Measurements from ENCODE around the gene MAST4. TPM values are rescaled to one million over a fixed set of nuclear protein-coding genes. Genes with fewer than 3 reads are reported as not detected.

Gene MAST4
- polyA plus RNA-seq, 1 donor (not counting 4 experiments of a cell fraction or from before 2014, with no cell fraction given) = 19.8 TPM

DNA sequence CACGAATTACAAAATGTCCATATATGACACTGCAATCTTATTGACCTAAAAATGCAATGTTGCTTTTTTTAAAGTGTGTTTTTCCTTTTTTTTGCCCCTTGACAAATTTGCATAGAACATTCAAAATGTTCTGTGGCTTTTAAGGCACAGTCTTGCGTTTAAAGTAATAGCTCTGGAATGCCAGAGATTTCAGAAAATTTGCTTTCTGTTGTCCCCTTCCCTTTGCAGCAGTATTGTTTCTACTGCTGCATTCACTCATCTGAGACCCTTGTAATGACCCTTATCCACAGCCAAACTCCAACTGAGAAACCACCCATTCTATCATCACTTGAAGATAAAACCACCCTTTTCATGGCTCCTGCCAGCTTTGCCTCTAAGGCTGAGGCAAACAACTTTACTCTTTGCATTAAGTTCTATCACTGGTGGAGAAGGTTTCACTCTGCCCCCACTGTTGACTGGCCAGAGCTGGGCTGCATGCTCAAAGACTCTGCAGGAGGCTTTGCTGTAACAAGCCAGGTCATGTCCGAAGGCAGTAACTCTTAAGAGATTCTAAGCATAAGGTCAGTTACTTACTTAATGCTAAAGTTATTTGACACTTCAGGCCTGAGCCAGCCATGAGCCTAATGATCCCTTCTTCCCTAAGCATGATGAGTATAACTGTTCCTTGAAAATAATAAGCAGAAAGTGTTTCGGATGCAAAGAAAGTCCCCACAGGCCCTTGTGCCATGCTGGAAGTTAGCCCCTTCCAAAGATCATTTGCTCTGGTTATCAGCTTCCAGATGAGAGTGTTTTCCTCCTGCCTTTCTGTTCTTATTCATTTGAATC lies 498.5 kb downstream of the MAST4 start:
- dilution Hi-C loops (cut with MboI; ENCODE audit: extremely low pct_ligation_motif_present, low sequenced_read_pairs) = no loop called here
- Histone ChIP-seq H3K4me2 (ENCODE audit: control insufficient read depth, extremely low read depth, insufficient read depth, low read depth, low read length) (peak overlapping the region; percentile 33), H4K20me1 (ENCODE audit: control insufficient read depth, extremely low read depth, insufficient read depth, low read length) (no peaks in the 10 kb centered on the region), H3K4me3 (ENCODE audit: control insufficient read depth in 2 of 3, extremely low read depth in 1 of 3, insufficient read depth in 2 of 3, low read depth in 1 of 3, low read length in 3 of 3) (no peak overlapping the region), H3K9me1 (ENCODE audit: control insufficient read depth, extremely low read depth, insufficient read depth, low read length) (no peaks in the 10 kb centered on the region), H3K9ac (ENCODE audit: control insufficient read depth, extremely low read depth, insufficient read depth, low read length) (no peak overlapping the region), H3K27ac (ENCODE audit: control insufficient read depth, insufficient read depth, low read length) (peak overlapping the region; percentile 26), H3K9me3 (ENCODE audit: control insufficient read depth, low read depth, low read length) (no peaks in the 10 kb centered on the region), H3K79me2 (ENCODE audit: control insufficient read depth, insufficient read depth, low read length) (peaks cover 10% of the 10 kb centered on the region), H3K36me3 (ENCODE audit: control insufficient read depth in 2 of 2, extremely low read depth in 1 of 2, insufficient read depth in 2 of 2, low read length in 2 of 2) (peaks cover 2 to 13% of the 10 kb centered on the region in 2 experiments), H3K27me3 (ENCODE audit: control insufficient read depth, extremely low read depth, insufficient read depth, low read length) (no peaks in the 10 kb centered on the region), H2AFZ (ENCODE audit: control insufficient read depth, low read length) (no peak overlapping the region), H3K4me1 (ENCODE audit: control insufficient read depth, extremely low read depth, insufficient read depth, low read length) (peaks cover 26% of the 10 kb centered on the region)
- DNase-seq (ENCODE audit: low read depth, low spot score) = no peak
- TF ChIP-seq, protein P1, sequence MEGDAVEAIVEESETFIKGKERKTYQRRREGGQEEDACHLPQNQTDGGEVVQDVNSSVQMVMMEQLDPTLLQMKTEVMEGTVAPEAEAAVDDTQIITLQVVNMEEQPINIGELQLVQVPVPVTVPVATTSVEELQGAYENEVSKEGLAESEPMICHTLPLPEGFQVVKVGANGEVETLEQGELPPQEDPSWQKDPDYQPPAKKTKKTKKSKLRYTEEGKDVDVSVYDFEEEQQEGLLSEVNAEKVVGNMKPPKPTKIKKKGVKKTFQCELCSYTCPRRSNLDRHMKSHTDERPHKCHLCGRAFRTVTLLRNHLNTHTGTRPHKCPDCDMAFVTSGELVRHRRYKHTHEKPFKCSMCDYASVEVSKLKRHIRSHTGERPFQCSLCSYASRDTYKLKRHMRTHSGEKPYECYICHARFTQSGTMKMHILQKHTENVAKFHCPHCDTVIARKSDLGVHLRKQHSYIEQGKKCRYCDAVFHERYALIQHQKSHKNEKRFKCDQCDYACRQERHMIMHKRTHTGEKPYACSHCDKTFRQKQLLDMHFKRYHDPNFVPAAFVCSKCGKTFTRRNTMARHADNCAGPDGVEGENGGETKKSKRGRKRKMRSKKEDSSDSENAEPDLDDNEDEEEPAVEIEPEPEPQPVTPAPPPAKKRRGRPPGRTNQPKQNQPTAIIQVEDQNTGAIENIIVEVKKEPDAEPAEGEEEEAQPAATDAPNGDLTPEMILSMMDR (optimal IDR thresholded peaks at IDR 0.05 in 1 of 3, IDR thresholded peaks at IDR 0.05 in 1 of 3, conservative IDR thresholded peaks at IDR 0.05 in 1 of 3; ENCODE audit: extremely low read depth in 1 of 3, insufficient read depth in 2 of 3, low read length in 3 of 3) = no peak
- no peak for TF ChIP-seq EZH2 (IDR thresholded peaks at IDR 0.05; ENCODE audit: low read length)
- peak; percentile 82 for FAIRE-seq

DNA sequence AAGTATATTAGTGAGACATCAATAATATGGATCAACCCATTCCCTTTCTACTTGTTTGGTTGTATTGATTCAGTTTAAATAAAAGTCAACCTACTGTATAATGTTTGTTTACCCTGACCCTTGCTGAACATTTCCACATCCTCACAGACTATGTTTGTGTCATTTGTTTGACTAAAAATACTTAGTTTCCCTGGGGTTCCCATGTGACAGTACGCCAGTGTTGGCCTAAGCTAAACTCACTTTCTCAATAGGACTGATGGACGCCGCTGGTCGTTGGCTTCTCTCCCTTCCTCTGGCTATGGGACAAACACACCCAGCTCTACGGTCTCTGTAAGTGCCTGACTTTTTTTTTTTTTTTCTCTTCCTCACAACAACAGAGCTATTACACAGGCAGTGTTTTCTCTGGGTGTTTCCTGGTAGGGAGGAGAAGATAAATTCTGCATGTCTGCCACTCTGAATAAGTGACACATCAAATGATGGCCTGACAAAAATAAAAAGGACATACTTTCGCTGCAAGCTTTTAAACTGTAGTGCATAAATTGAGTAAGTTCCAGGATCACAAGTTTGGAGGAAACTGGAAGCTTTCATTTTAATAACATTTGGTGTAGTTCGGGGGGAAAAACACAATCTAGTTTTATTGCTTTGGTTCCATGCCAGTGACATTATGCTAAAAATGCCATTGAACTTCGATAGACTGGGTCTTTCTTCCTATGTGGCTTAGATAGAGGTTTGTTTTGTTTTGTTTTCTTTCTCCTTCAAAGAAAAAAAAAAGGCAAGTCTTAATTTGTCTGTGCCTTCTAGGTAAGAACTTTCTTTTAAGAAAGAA lies 499.4 kb downstream of the MAST4 start:
- Histone ChIP-seq H3K79me2 (ENCODE audit: control insufficient read depth, insufficient read depth, low read length) (peaks cover 8% of the 10 kb centered on the region), H3K36me3 (ENCODE audit: control insufficient read depth in 2 of 2, extremely low read depth in 1 of 2, insufficient read depth in 2 of 2, low read length in 2 of 2) (peaks cover 4 to 14% of the 10 kb centered on the region in 2 experiments)
- dilution Hi-C loops (cut with MboI; ENCODE audit: extremely low pct_ligation_motif_present, low sequenced_read_pairs) = no loop called here

More for the DNA sequence above, 499.4 kb downstream of the MAST4 start:
- Histone ChIP-seq H2AFZ (ENCODE audit: control insufficient read depth, low read length) (no peak overlapping the region), H3K4me2 (ENCODE audit: control insufficient read depth, extremely low read depth, insufficient read depth, low read depth, low read length) (peak overlapping the region; percentile 33), H3K4me1 (ENCODE audit: control insufficient read depth, extremely low read depth, insufficient read depth, low read length) (peaks cover 26% of the 10 kb centered on the region), H4K20me1 (ENCODE audit: control insufficient read depth, extremely low read depth, insufficient read depth, low read length) (no peaks in the 10 kb centered on the region), H3K27ac (ENCODE audit: control insufficient read depth, insufficient read depth, low read length) (peak overlapping the region; percentile 26), H3K9ac (ENCODE audit: control insufficient read depth, extremely low read depth, insufficient read depth, low read length) (no peak overlapping the region), H3K4me3 (ENCODE audit: control insufficient read depth in 2 of 3, extremely low read depth in 1 of 3, insufficient read depth in 2 of 3, low read depth in 1 of 3, low read length in 3 of 3) (no peak overlapping the region), H3K27me3 (ENCODE audit: control insufficient read depth, extremely low read depth, insufficient read depth, low read length) (no peaks in the 10 kb centered on the region), H3K9me3 (ENCODE audit: control insufficient read depth, low read depth, low read length) (no peaks in the 10 kb centered on the region), H3K9me1 (ENCODE audit: control insufficient read depth, extremely low read depth, insufficient read depth, low read length) (no peaks in the 10 kb centered on the region)
- TF ChIP-seq, protein P1 (optimal IDR thresholded peaks at IDR 0.05 in 1 of 3, IDR thresholded peaks at IDR 0.05 in 1 of 3, conservative IDR thresholded peaks at IDR 0.05 in 1 of 3; ENCODE audit: extremely low read depth in 1 of 3, insufficient read depth in 2 of 3, low read length in 3 of 3) = no peak
- no peak for TF ChIP-seq EZH2 (IDR thresholded peaks at IDR 0.05; ENCODE audit: low read length)
- FAIRE-seq (peak; percentile 46), DNase-seq (ENCODE audit: low read depth, low spot score) (no peak)

Measured in keratinocyte (primary cell).